ENCODE measurements around the gene PLAAT3.

DNA sequence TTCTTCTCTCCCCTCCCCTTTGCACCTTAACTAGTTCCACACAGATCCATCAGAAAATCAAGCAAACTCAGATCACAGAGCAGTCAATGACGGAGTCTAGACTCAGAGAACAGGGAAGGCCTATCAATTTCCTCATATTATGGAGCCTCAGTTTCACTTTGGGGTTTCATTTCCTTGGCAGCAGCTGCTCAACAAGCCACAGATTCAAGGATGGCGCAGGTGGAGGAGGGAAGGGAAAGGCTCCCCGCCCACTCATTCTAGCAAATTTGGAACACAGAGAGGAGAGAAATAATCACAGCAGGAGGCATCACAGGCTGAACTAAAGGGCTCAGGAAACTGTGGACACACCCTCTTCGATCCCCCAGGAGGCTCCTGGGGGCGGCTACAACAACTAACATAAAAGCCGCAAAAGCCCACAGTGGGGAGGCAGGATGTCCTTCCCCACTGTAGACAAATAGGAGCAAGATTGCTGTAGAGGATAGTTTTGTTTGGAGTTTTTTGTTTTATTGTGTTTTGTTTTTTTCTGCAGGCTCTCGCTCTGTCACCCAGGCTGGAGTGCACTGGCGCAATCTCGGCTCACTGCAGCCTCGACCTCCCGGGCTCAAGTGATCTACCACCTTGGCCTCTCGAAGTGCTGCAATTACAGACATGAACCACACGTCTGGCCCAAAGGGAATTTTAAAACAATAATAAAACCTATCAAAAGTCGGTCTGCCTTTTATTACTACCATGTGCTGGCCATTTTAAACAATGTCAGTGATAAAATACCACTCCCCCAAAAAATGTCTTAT lies 3.4 kb downstream of the PLAAT3 start:
- TF ChIP-seq, protein P1, sequence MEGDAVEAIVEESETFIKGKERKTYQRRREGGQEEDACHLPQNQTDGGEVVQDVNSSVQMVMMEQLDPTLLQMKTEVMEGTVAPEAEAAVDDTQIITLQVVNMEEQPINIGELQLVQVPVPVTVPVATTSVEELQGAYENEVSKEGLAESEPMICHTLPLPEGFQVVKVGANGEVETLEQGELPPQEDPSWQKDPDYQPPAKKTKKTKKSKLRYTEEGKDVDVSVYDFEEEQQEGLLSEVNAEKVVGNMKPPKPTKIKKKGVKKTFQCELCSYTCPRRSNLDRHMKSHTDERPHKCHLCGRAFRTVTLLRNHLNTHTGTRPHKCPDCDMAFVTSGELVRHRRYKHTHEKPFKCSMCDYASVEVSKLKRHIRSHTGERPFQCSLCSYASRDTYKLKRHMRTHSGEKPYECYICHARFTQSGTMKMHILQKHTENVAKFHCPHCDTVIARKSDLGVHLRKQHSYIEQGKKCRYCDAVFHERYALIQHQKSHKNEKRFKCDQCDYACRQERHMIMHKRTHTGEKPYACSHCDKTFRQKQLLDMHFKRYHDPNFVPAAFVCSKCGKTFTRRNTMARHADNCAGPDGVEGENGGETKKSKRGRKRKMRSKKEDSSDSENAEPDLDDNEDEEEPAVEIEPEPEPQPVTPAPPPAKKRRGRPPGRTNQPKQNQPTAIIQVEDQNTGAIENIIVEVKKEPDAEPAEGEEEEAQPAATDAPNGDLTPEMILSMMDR (IDR thresholded peaks at IDR 0.05; ENCODE audit: low read length), result no peak
- TF ChIP-seq EZH2 (IDR thresholded peaks at IDR 0.05; ENCODE audit: borderline replicate concordance, low read length), result no peak
